Stimulated activated CD4-positive, alpha-beta T cell treated with anti-CD3 and anti-CD28 coated beads, Interleukin-1b, Interleukin-23, amount 100 ng/mL, for 48 hours (primary cell): ENCODE measurements around the gene MIXL1.
"Not testable (repeated sequence)": the region's sequence is repeated elsewhere in the genome, so short reads cannot be mapped to it uniquely, and the experiment has no call there.

Experiments used
- DNase-seq: peaks from one replicate; pipeline ENCODE4 v3.0.0-alpha.2; 2020

Gene MIXL1

GRCh38 chr1:226216056-226216455 lies 7.4 kb upstream of the MIXL1 start:
- no peak for DNase-seq

DNA sequence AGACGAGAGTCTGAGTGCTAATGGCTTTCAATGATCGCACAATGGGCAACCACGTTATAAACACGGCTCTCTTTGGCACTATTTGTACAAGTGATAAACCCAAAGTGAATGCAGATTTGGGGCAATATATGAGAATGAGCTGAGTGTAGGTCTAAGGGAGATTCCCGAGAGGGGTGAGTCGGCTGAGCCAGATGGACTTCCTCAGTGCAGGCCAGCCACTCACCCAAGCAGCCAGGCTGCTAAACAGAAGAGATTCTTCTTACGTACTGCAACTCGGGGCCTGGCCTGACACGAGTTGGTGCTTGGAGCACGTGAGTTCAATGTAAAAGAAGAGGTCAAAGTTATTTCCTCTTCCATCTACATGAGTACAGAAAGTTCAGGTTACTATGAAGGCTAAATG lies 6.2 kb upstream of the MIXL1 start:
- no peak for DNase-seq

GRCh38 chr1:226220473-226221189 lies 2.8 kb upstream of the MIXL1 start:
- DNase-seq, result no peak

DNA sequence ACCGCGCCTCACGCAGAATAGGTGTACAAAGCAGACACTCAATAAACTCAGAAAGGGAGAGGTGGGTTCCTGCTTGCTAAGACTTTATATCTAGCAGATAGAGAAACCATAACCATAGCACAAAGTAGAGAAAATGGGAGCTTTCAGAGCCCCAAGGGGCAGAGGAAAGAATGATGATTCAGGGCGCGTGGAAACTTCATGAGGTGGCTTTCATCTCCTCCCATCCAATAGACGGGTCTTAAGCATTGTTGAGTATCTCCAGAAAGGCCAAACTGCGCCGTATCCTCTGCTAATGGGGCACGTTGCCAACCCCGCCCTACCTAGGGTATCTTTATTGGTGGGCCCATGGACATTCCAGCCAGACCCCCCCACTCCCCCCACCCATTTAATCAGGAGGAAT lies 778 bp upstream of the MIXL1 start:
- no peak for DNase-seq

DNA sequence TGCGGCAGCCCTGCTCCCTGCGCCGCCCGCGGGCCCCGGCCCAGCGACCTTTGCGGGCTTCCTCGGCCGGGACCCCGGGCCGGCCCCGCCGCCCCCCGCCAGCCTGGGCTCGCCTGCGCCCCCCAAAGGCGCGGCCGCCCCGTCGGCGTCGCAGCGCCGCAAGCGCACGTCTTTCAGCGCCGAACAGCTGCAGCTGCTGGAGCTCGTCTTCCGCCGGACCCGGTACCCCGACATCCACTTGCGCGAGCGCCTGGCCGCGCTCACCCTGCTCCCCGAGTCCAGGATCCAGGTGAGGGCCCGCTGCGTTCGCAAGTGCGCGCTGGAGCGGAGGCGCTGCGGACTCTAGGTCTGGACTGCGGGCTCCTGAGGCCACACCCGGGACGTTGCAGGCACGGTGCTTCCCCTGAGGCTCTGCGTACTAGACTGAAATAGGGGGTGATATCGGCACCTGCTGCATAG lies 351 bp downstream of the MIXL1 start:
- no peak for DNase-seq

- no peak for DNase-seq
These were observed 3.1 kb downstream of the MIXL1 start for GRCh38 chr1:226226601-226227000.

- no peak for DNase-seq
These were observed 9.8 kb downstream of the MIXL1 start for GRCh38 chr1:226233293-226233692.

- no peak for DNase-seq
These were observed 10.3 kb downstream of the MIXL1 start for GRCh38 chr1:226233806-226234205.

DNA sequence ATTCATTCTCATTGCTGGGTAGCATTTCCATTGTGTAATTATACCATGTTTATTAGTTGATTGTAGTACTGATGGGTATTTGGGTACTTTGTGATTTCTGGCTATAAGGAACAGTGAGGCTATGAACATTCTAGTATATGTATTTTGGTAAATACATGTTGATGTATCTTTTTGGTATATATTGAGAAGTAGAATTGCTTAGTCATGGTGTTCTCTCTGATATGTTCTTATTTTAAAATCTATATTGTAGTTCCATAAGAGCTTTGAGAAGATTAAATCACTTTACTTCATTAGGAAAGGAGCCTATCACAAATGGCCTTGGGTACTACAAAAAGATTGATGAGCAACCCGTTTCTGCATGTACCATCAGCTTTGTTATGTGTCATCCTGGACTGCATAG lies 13.4 kb downstream of the MIXL1 start:
- no peak for DNase-seq

DNA sequence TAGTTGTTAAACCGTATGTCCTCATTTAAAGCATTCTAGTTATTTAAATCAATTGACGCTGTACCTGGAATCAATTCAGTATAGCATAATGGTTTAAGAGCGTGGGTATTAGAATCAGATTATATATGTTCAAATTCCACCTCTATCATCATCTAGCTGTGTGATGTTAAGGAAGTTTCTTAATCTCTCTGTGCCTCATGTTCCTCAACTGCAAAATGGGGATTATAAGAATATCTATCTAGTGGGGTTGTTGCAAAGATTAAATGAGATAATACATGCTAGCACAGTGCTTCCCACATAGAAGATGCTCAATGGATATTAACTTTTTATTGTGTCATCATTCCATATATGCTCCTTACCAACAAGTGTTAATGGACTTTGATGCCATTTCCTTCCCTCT lies 16.0 kb downstream of the MIXL1 start:
- no peak for DNase-seq

GRCh38 chr1:226248091-226248490 lies 24.6 kb downstream of the MIXL1 start:
- DNase-seq, result no peak

GRCh38 chr1:226248796-226249195 lies 25.3 kb downstream of the MIXL1 start:
- no peak for DNase-seq

DNA sequence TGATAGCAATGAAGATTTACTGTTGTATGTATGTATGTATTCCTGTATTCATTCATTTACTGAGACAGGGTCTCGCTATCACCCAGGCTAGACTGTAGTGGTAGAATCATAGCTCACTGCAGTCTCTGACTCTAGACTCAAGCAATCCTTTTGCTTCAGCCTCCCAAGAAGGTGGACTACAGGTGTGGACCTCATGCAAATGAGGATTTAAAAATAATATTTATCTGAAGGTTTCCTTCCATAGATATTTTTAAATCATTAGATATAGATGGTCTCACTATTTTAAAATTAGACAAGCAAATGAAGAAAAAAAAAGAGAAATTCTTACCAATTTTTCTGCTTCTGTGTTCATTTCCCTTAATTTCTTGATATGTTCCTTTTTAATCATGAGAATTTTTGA lies 27.0 kb downstream of the MIXL1 start:
- no peak for DNase-seq

DNA sequence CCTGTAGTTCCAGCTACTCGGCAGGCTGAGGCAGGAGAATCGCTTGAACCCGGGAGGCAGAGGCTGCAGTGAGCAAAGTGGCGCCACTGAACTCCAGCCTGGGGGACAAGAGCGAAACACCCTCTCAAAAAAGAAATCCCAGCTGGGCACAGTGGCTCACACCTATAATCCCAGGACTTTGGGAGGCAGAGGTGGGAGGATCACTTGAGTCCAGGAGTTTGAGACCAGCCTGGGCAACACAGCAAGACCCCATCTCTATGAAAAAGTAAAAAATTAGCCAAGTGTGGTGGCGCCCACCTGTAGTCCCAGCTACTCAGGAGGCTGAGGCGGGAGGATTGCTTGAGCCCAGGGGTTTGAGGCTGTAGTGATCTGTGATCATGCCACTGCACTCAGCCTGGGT lies 29.4 kb downstream of the MIXL1 start:
- DNase-seq, result not testable (repeated sequence)

- DNase-seq, result no peak
These were observed 30.5 kb downstream of the MIXL1 start for GRCh38 chr1:226253933-226254332.

- DNase-seq, result no peak
These were observed 31.9 kb downstream of the MIXL1 start for GRCh38 chr1:226255380-226255779.

DNA sequence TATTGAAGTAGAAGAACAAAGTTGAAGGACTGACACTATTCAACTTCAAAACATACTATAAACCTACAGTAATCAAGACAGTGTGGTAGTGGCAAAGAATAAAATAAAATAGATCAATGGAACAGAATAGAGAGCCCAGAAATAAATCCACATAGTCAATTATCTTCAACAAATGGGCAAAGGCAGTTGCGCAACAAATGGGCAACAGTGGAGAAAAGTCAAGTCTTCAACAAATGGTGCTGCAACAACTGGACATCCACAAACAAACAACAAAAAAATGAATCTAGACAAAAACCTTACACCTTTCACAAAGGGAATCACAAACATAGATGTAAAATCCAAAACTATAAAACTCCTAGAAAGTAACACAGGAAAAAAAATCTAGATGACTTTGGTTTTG lies 38.4 kb downstream of the MIXL1 start:
- no peak for DNase-seq

DNA sequence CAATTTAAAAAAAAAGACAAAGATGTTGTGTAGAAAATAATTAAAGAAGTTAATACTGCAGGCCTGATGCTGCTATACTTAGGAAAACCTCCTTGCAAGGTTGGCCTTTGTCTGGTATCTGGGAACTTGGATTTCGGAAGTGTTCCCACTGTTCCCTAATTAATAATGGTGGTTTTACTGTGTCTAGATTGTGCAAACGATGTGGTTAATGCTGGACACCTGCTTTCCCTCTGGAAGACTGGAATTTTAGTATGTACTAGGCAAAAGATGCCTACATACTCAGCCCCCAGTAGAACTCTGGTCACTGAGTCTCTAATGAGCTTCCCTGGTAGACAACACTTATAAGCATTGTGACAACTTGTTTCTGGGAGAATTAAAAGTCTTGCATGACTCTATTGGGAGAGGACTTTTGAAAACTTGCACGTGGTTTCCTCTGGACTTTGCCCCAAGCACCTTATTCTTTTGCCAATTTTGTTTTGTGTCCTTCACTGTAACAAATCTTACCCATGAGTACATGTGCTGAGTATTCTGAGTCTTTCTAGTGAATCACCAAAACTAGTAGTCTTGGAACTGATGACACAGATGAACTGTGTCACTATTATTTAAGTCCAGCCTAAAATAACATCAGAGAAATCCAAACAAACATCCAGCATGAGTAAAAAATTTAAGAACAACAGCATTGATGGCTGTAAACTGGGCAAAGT lies 45.1 kb downstream of the MIXL1 start:
- no peak for DNase-seq

- DNase-seq, result not testable (repeated sequence)
These were observed 48.9 kb downstream of the MIXL1 start for GRCh38 chr1:226272233-226272902.

- no peak for DNase-seq
These were observed 50.7 kb downstream of the MIXL1 start for GRCh38 chr1:226274138-226274537.

- DNase-seq, result no peak
These were observed 52.7 kb downstream of the MIXL1 start for GRCh38 chr1:226276077-226276682.
